Measurements from ENCODE around the gene EARS2.

- TF ChIP-seq HDGF (IDR thresholded peaks at IDR 0.05) (no peak), ZNF274 (IDR thresholded peaks at IDR 0.05; ENCODE audit: insufficient read depth, insufficient read length) (no peak), CBX3 (IDR thresholded peaks at IDR 0.05; ENCODE audit: borderline replicate concordance, low read depth) (no peak), POLR2A (IDR thresholded peaks at IDR 0.05; ENCODE audit: low read depth, low read length) (no peak), CEBPB (IDR thresholded peaks at IDR 0.05; ENCODE audit: borderline replicate concordance in 1 of 2, low read depth in 2 of 2, low read length in 2 of 2) (no peak), USF1 (IDR thresholded peaks at IDR 0.05; ENCODE audit: borderline replicate concordance, extremely low read length, insufficient read depth, low read depth, low read length) (no peak), ZSCAN29 (IDR thresholded peaks at IDR 0.05) (no peak), SUZ12 (IDR thresholded peaks at IDR 0.05; ENCODE audit: unreplicated experiment) (no peak)
- TF ChIP-seq, protein P1, sequence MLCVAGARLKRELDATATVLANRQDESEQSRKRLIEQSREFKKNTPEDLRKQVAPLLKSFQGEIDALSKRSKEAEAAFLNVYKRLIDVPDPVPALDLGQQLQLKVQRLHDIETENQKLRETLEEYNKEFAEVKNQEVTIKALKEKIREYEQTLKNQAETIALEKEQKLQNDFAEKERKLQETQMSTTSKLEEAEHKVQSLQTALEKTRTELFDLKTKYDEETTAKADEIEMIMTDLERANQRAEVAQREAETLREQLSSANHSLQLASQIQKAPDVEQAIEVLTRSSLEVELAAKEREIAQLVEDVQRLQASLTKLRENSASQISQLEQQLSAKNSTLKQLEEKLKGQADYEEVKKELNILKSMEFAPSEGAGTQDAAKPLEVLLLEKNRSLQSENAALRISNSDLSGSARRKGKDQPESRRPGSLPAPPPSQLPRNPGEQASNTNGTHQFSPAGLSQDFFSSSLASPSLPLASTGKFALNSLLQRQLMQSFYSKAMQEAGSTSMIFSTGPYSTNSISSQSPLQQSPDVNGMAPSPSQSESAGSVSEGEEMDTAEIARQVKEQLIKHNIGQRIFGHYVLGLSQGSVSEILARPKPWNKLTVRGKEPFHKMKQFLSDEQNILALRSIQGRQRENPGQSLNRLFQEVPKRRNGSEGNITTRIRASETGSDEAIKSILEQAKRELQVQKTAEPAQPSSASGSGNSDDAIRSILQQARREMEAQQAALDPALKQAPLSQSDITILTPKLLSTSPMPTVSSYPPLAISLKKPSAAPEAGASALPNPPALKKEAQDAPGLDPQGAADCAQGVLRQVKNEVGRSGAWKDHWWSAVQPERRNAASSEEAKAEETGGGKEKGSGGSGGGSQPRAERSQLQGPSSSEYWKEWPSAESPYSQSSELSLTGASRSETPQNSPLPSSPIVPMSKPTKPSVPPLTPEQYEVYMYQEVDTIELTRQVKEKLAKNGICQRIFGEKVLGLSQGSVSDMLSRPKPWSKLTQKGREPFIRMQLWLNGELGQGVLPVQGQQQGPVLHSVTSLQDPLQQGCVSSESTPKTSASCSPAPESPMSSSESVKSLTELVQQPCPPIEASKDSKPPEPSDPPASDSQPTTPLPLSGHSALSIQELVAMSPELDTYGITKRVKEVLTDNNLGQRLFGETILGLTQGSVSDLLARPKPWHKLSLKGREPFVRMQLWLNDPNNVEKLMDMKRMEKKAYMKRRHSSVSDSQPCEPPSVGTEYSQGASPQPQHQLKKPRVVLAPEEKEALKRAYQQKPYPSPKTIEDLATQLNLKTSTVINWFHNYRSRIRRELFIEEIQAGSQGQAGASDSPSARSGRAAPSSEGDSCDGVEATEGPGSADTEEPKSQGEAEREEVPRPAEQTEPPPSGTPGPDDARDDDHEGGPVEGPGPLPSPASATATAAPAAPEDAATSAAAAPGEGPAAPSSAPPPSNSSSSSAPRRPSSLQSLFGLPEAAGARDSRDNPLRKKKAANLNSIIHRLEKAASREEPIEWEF (IDR thresholded peaks at IDR 0.05; ENCODE audit: insufficient replicate concordance, low read depth, low read length) = no peak
Measured at GRCh38 chr16:23563186-23563585, 6.0 kb upstream of the EARS2 start.

Measured in GM12878 (cell line).